Loucy (cell line): ENCODE measurements around the gene MKRN2.

Experiments
- H2AFZ ChIP-seq: fragments of 200-600 bp; sonication (generic); 2 replicates; pipeline ENCODE4 v1.6.0; 2016; ENCODE audit warnings: antibody characterized with exemption, mild to moderate bottlenecking, low read length, moderate library complexity
- H3F3A ChIP-seq: fragments of 200-600 bp; 2 replicates; pipeline ENCODE4 v1.6.0; 2016; ENCODE audit warnings: antibody characterized with exemption, low read depth, mild to moderate bottlenecking
- H3K27me3 ChIP-seq: fragments of 200-600 bp; sonication (generic); 2 replicates; pipeline ENCODE4 v1.6.1; 2014; ENCODE audit warnings: low read length, mild to moderate bottlenecking; ENCODE audit not compliant: insufficient read depth, poor library complexity, severe bottlenecking
- H3K36me3 ChIP-seq: fragments of 200-600 bp; sonication (generic); 2 replicates; pipeline ENCODE4 v1.6.1; 2016; ENCODE audit warnings: low read length; ENCODE audit not compliant: insufficient read depth
- H3K4me1 ChIP-seq: fragments of 200-600 bp; sonication (generic); 2 replicates; pipeline ENCODE4 v1.5.1; 2014; ENCODE audit warnings: low read length, mild to moderate bottlenecking; ENCODE audit not compliant: insufficient read depth, poor library complexity, severe bottlenecking
- H3K4me2 ChIP-seq: fragments of 200-600 bp; sonication (generic); 2 replicates; pipeline ENCODE4 v1.6.0; 2014; ENCODE audit warnings: antibody characterized with exemption, low read length, low read depth, mild to moderate bottlenecking; ENCODE audit not compliant: poor library complexity, severe bottlenecking
- H3K4me3 ChIP-seq: fragments of 200-600 bp; sonication (generic); 2 replicates; pipeline ENCODE4 v1.5.1; 2014; ENCODE audit warnings: low read length, mild to moderate bottlenecking, mixed read lengths; ENCODE audit not compliant: poor library complexity, severe bottlenecking
- H3K79me2 ChIP-seq: fragments of 200-600 bp; sonication (generic); 2 replicates; pipeline ENCODE4 v1.6.1; 2014; ENCODE audit warnings: low read length; ENCODE audit not compliant: insufficient read depth
- H3K9ac ChIP-seq: fragments of 200-600 bp; sonication (generic); 2 replicates; pipeline ENCODE4 v1.6.0; 2014; ENCODE audit warnings: mild to moderate bottlenecking, low read depth, low read length, moderate library complexity; ENCODE audit not compliant: poor library complexity, severe bottlenecking
- H3K9me2 ChIP-seq: fragments of 200-600 bp; sonication (generic); replicated peaks from 2 replicates; pipeline ENCODE4 v1.6.1; 2016; ENCODE audit warnings: low read depth, low read length, mixed read lengths
- H3K9me3 ChIP-seq: fragments of 200-600 bp; sonication (generic); 2 replicates; pipeline ENCODE4 v1.6.1; 2014; ENCODE audit warnings: mild to moderate bottlenecking, antibody characterized with exemption, low read length, low read depth; ENCODE audit not compliant: insufficient read depth
- H4K20me1 ChIP-seq: fragments of 200-600 bp; sonication (generic); 2 replicates; pipeline ENCODE4 v1.6.0; 2014; ENCODE audit warnings: antibody characterized with exemption, low read length, mild to moderate bottlenecking; ENCODE audit not compliant: insufficient read depth, poor library complexity, severe bottlenecking
- EZH2phosphoT487 ChIP-seq: fragments of 200-600 bp; IDR thresholded peaks from 2 replicates; pipeline ENCODE4 v1.6.1; 2018; ENCODE audit warnings: antibody characterized with exemption, mild to moderate bottlenecking, moderate library complexity, borderline replicate concordance
- TF ChIP-seq, protein P1 (sequence below): fragments of 200-600 bp; sonication (generic); conservative IDR thresholded peaks from 2 replicates; pipeline ENCODE4 v1.5.1; 2014; ENCODE audit warnings: mild to moderate bottlenecking, antibody characterized with exemption, low read length

The MKRN2 gene

DNA sequence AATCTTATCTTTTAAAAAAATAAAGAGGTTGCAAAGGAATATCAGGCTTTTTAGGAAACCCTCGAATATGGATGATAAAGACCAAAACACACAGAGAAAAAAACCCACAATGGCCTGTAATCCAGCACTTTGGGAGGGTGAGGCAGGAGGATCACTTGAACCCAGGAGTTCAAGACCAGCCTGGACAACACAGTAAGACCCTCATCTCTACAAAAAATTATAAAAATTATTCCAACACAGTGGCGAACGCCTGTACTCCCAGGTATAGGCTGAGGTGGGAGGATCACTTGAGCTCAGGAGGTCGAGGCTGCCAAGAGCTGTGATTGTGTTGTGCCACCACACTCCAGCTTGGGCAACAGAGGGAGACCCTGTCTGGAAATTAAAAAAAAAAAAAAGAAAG is 76.2 kb downstream of the MKRN2 start:
- peaks cover 79% of the 10 kb centered on the region for H4K20me1 ChIP-seq

More for the DNA sequence above, 76.2 kb downstream of the MKRN2 start:
- Histone ChIP-seq H3K27me3 (no peaks in the 10 kb centered on the region), H3K4me2 (no peak overlapping the region), H2AFZ (no peak overlapping the region), H3K9me3 (no peaks in the 10 kb centered on the region), H3K9ac (no peak overlapping the region), H3K79me2 (peaks cover 99% of the 10 kb centered on the region), H3K9me2 (no peaks in the 10 kb centered on the region), H3K36me3 (peaks cover 16% of the 10 kb centered on the region; the same call in 1 of the 2 replicates), H3K4me1 (no peaks in the 10 kb centered on the region), H3K4me3 (no peak overlapping the region), H3F3A (peaks cover 1% of the 10 kb centered on the region; the same call in 1 of the 2 replicates)
- TF ChIP-seq, protein P1, sequence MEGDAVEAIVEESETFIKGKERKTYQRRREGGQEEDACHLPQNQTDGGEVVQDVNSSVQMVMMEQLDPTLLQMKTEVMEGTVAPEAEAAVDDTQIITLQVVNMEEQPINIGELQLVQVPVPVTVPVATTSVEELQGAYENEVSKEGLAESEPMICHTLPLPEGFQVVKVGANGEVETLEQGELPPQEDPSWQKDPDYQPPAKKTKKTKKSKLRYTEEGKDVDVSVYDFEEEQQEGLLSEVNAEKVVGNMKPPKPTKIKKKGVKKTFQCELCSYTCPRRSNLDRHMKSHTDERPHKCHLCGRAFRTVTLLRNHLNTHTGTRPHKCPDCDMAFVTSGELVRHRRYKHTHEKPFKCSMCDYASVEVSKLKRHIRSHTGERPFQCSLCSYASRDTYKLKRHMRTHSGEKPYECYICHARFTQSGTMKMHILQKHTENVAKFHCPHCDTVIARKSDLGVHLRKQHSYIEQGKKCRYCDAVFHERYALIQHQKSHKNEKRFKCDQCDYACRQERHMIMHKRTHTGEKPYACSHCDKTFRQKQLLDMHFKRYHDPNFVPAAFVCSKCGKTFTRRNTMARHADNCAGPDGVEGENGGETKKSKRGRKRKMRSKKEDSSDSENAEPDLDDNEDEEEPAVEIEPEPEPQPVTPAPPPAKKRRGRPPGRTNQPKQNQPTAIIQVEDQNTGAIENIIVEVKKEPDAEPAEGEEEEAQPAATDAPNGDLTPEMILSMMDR, result no peak
- no peak for TF ChIP-seq EZH2phosphoT487
